Naive B cell (primary cell): Measurements from ENCODE around the gene WIPF3. TPM values are rescaled to one million over a fixed set of nuclear protein-coding genes. Genes with fewer than 3 reads are reported as not detected.
A peak's percentile ranks its signal among the peaks of the same experiment; 100 is the strongest.

Experiments
- ATAC-seq, 2 donors: fragments of 150-1000 bp; cut with Tn5 transposase; 2 replicates each; pipeline ENCODE4 v1.10.0; 2021; ENCODE audit warnings: low read depth in 2 of 2, mild to moderate bottlenecking in 2 of 2, moderate library complexity in 2 of 2
- DNase-seq: peaks from one replicate; pipeline ENCODE4 v3.0.0; 2022
- H3K27ac Mint-ChIP-seq, 6 donors: one replicate each; pipeline ENCODE4 v1.8.0; 2020 to 2022; ENCODE audit warnings: mild to moderate bottlenecking in 6 of 6, mixed read lengths in 6 of 6, moderate library complexity in 5 of 6, inconsistent platforms in 2 of 6
- H3K27me3 Mint-ChIP-seq, 3 donors: one replicate each; pipeline ENCODE4 v1.8.0; 2021 to 2022; ENCODE audit warnings: mixed read lengths in 3 of 3, mild to moderate bottlenecking in 1 of 3
- H3K36me3 Mint-ChIP-seq, 2 donors: one replicate each; pipeline ENCODE4 v1.8.0; 2020 to 2022; ENCODE audit warnings: mixed read lengths in 2 of 2, inconsistent platforms in 1 of 2, mild to moderate bottlenecking in 1 of 2
- H3K4me1 Mint-ChIP-seq, 3 donors: one replicate each; pipeline ENCODE4 v1.8.0; 2020 to 2022; ENCODE audit warnings: mixed read lengths in 3 of 3, inconsistent platforms in 1 of 3, mild to moderate bottlenecking in 1 of 3, moderate library complexity in 1 of 3
- H3K4me3 Mint-ChIP-seq, 8 donors: one replicate each; pipeline ENCODE4 v1.8.0; 2020 to 2022; ENCODE audit warnings: mild to moderate bottlenecking in 8 of 8, mixed read lengths in 8 of 8, moderate library complexity in 8 of 8, inconsistent platforms in 2 of 8
- H3K9me3 Mint-ChIP-seq, 7 donors: one replicate each; pipeline ENCODE4 v1.8.0; 2020 to 2022; ENCODE audit warnings: mixed read lengths in 7 of 7, mild to moderate bottlenecking in 5 of 7, inconsistent platforms in 2 of 7, moderate library complexity in 1 of 7
- polyA plus RNA-seq, 6 donors: library from polyadenylated mRNA; unstranded; fragments of 300-500 nt; fragmentation: Illumina TruSeq; gene quantifications; one replicate each; pipeline ENCODE4 v1.2.3, GENCODE V29; 2021; ENCODE audit warnings: low read depth in 6 of 6

The WIPF3 gene
- polyA plus RNA-seq, 6 donors from 2014 or later = 0.16 TPM; not detected in 5

GRCh38 chr7:29841926-29842701 lies 35.8 kb downstream of the WIPF3 start:
- Mint-ChIP-seq H3K9me3 (no peaks in the 10 kb centered on the region), H3K27ac (no peak overlapping the region), H3K27me3 (peaks cover 25 to 30% (median 27%) of the 10 kb centered on the region in 3 donors), H3K4me3 (no peak overlapping the region), H3K4me1 (no peaks in the 10 kb centered on the region), H3K36me3 (no peaks in the 10 kb centered on the region)
- DNase-seq (no peak), ATAC-seq (no peak)

- DNase-seq = no peak
- Mint-ChIP-seq H3K4me3 (no peak overlapping the region), H3K9me3 (no peaks in the 10 kb centered on the region), H3K27me3 (peaks cover 25 to 39% (median 27%) of the 10 kb centered on the region in 3 donors), H3K4me1 (no peaks in the 10 kb centered on the region), H3K27ac (no peak overlapping the region), H3K36me3 (no peaks in the 10 kb centered on the region)
- ATAC-seq = no peak
Measured at GRCh38 chr7:29843093-29843492, 36.8 kb downstream of the WIPF3 start.

GRCh38 chr7:29843726-29844125 lies 37.4 kb downstream of the WIPF3 start:
- no peaks in the 10 kb centered on the region for H3K9me3 Mint-ChIP-seq
- peaks cover 25 to 36% (median 27%) of the 10 kb centered on the region in 3 donors for H3K27me3 Mint-ChIP-seq
- ATAC-seq = no peak
- no peak overlapping the region for H3K4me3 Mint-ChIP-seq
- no peak overlapping the region for H3K27ac Mint-ChIP-seq
- no peak for DNase-seq
- H3K36me3 Mint-ChIP-seq = no peaks in the 10 kb centered on the region
- no peaks in the 10 kb centered on the region for H3K4me1 Mint-ChIP-seq

- peaks cover 25 to 36% (median 27%) of the 10 kb centered on the region in 3 donors for H3K27me3 Mint-ChIP-seq
- H3K4me3 Mint-ChIP-seq = no peak overlapping the region
- no peak for ATAC-seq
- no peak for DNase-seq
- H3K4me1 Mint-ChIP-seq = no peaks in the 10 kb centered on the region
- H3K36me3 Mint-ChIP-seq = no peaks in the 10 kb centered on the region
- H3K27ac Mint-ChIP-seq = no peak overlapping the region
- H3K9me3 Mint-ChIP-seq = no peaks in the 10 kb centered on the region
Measured at GRCh38 chr7:29844559-29844958, 38.3 kb downstream of the WIPF3 start.

- Mint-ChIP-seq H3K36me3 (no peaks in the 10 kb centered on the region), H3K9me3 (no peaks in the 10 kb centered on the region), H3K27ac (peak overlapping the region in 1 of 6 donors; percentile 6), H3K4me3 (no peak overlapping the region), H3K4me1 (no peaks in the 10 kb centered on the region), H3K27me3 (peaks cover 21 to 52% (median 28%) of the 10 kb centered on the region in 3 donors)
- DNase-seq (no peak), ATAC-seq (no peak)
Measured at GRCh38 chr7:29847496-29847895, 41.2 kb downstream of the WIPF3 start.

- Mint-ChIP-seq H3K27me3 (peaks cover 16 to 50% (median 29%) of the 10 kb centered on the region in 3 donors), H3K4me3 (no peak overlapping the region), H3K36me3 (no peaks in the 10 kb centered on the region), H3K4me1 (no peaks in the 10 kb centered on the region), H3K9me3 (no peaks in the 10 kb centered on the region), H3K27ac (no peak overlapping the region)
- DNase-seq (no peak), ATAC-seq (no peak)
Measured at GRCh38 chr7:29847916-29848315, 41.6 kb downstream of the WIPF3 start.

GRCh38 chr7:29848941-29849340 lies 42.6 kb downstream of the WIPF3 start:
- no peaks in the 10 kb centered on the region for H3K36me3 Mint-ChIP-seq
- peaks cover 15 to 43% (median 26%) of the 10 kb centered on the region in 3 donors for H3K27me3 Mint-ChIP-seq
- H3K4me1 Mint-ChIP-seq = no peaks in the 10 kb centered on the region
- no peak overlapping the region for H3K4me3 Mint-ChIP-seq
- ATAC-seq (no peak), DNase-seq (no peak)
- no peak overlapping the region for H3K27ac Mint-ChIP-seq
- no peaks in the 10 kb centered on the region for H3K9me3 Mint-ChIP-seq

GRCh38 chr7:29851487-29851886 lies 45.2 kb downstream of the WIPF3 start:
- H3K4me3 Mint-ChIP-seq = no peak overlapping the region
- H3K36me3 Mint-ChIP-seq = no peaks in the 10 kb centered on the region
- DNase-seq (no peak), ATAC-seq (no peak)
- peaks cover 14 to 35% (median 17%) of the 10 kb centered on the region in 3 donors for H3K27me3 Mint-ChIP-seq
- no peak overlapping the region for H3K27ac Mint-ChIP-seq
- no peaks in the 10 kb centered on the region for H3K4me1 Mint-ChIP-seq
- H3K9me3 Mint-ChIP-seq = no peaks in the 10 kb centered on the region

- no peak for ATAC-seq
- H3K4me1 Mint-ChIP-seq = no peaks in the 10 kb centered on the region
- no peak for DNase-seq
- H3K36me3 Mint-ChIP-seq = no peaks in the 10 kb centered on the region
- no peaks in the 10 kb centered on the region for H3K9me3 Mint-ChIP-seq
- no peak overlapping the region for H3K4me3 Mint-ChIP-seq
- H3K27me3 Mint-ChIP-seq = peaks cover 14 to 28% (median 17%) of the 10 kb centered on the region in 3 donors
- no peak overlapping the region for H3K27ac Mint-ChIP-seq
Measured at GRCh38 chr7:29852457-29852856, 46.1 kb downstream of the WIPF3 start.

GRCh38 chr7:29853072-29853471 lies 46.8 kb downstream of the WIPF3 start:
- H3K9me3 Mint-ChIP-seq = no peaks in the 10 kb centered on the region
- peaks cover 14 to 22% (median 17%) of the 10 kb centered on the region in 3 donors for H3K27me3 Mint-ChIP-seq
- no peaks in the 10 kb centered on the region for H3K4me1 Mint-ChIP-seq
- no peaks in the 10 kb centered on the region for H3K36me3 Mint-ChIP-seq
- H3K4me3 Mint-ChIP-seq = no peak overlapping the region
- no peak for DNase-seq
- ATAC-seq = no peak
- H3K27ac Mint-ChIP-seq = no peak overlapping the region

- no peaks in the 10 kb centered on the region for H3K36me3 Mint-ChIP-seq
- DNase-seq = no peak
- no peak overlapping the region for H3K27ac Mint-ChIP-seq
- no peaks in the 10 kb centered on the region for H3K4me1 Mint-ChIP-seq
- ATAC-seq = no peak
- H3K27me3 Mint-ChIP-seq = peaks cover 14 to 22% (median 19%) of the 10 kb centered on the region in 3 donors
- no peaks in the 10 kb centered on the region for H3K9me3 Mint-ChIP-seq
- H3K4me3 Mint-ChIP-seq = no peak overlapping the region
Measured at GRCh38 chr7:29853789-29854188, 47.5 kb downstream of the WIPF3 start.

- peak overlapping the region in 1 of 6 donors; percentile 13 for H3K27ac Mint-ChIP-seq
- no peak overlapping the region for H3K4me3 Mint-ChIP-seq
- DNase-seq (no peak), ATAC-seq (no peak)
- no peaks in the 10 kb centered on the region for H3K36me3 Mint-ChIP-seq
- no peaks in the 10 kb centered on the region for H3K4me1 Mint-ChIP-seq
- H3K9me3 Mint-ChIP-seq = no peaks in the 10 kb centered on the region
- H3K27me3 Mint-ChIP-seq = peaks cover 14 to 24% (median 22%) of the 10 kb centered on the region in 3 donors
Measured at GRCh38 chr7:29854257-29854938, 48.1 kb downstream of the WIPF3 start.

- Mint-ChIP-seq H3K27me3 (peaks cover 5 to 14% (median 10%) of the 10 kb centered on the region in 3 donors), H3K36me3 (no peaks in the 10 kb centered on the region), H3K27ac (no peak overlapping the region)
Measured at GRCh38 chr7:29857654-29858053, 51.3 kb downstream of the WIPF3 start.

More at GRCh38 chr7:29857654-29858053, 51.3 kb downstream of the WIPF3 start:
- Mint-ChIP-seq H3K4me1 (no peaks in the 10 kb centered on the region), H3K9me3 (no peaks in the 10 kb centered on the region), H3K4me3 (peak overlapping the region in 1 of 8 donors; percentile 28)
- ATAC-seq = no peak
- no peak for DNase-seq
